Ectodermal cell (in vitro differentiated cells): Measurements from ENCODE around the gene NDUFB10.

Experiments
- H3K27ac ChIP-seq: 2 replicates; pipeline ENCODE4 v1.7.0; 2013; ENCODE audit warnings: mild to moderate bottlenecking, low read depth, low read length; ENCODE audit not compliant: insufficient read depth, poor library complexity, severe bottlenecking
- H3K27me3 ChIP-seq: 2 replicates; pipeline ENCODE4 v1.7.0; 2013; ENCODE audit warnings: mild to moderate bottlenecking, low read length; ENCODE audit not compliant: insufficient read depth, control insufficient read depth, poor library complexity, severe bottlenecking
- H3K36me3 ChIP-seq: one replicate; pipeline ENCODE4 v1.7.0; 2013; ENCODE audit warnings: low read length; ENCODE audit not compliant: control insufficient read depth, insufficient read depth
- H3K4me1 ChIP-seq: one replicate; pipeline ENCODE4 v1.7.0; 2013; ENCODE audit warnings: low read length; ENCODE audit not compliant: control insufficient read depth, insufficient read depth
- H3K4me3 ChIP-seq: 2 replicates; pipeline ENCODE4 v1.7.0; 2013; ENCODE audit warnings: low read depth, low read length, control low read depth; ENCODE audit not compliant: insufficient read depth
- H3K9me3 ChIP-seq: 2 replicates; pipeline ENCODE4 v1.7.0; 2013; ENCODE audit warnings: mild to moderate bottlenecking, low read length, moderate library complexity; ENCODE audit not compliant: control insufficient read depth
- WGBS, 2 experiments: methylation state at CpG; one replicate each; pipeline ENCODE4 v1.1.7; 2013; ENCODE audit warnings: missing lambda C conversion rate in 2 of 2; 5-methylcytosine and 5-hydroxymethylcytosine counted together

The NDUFB10 gene

DNA sequence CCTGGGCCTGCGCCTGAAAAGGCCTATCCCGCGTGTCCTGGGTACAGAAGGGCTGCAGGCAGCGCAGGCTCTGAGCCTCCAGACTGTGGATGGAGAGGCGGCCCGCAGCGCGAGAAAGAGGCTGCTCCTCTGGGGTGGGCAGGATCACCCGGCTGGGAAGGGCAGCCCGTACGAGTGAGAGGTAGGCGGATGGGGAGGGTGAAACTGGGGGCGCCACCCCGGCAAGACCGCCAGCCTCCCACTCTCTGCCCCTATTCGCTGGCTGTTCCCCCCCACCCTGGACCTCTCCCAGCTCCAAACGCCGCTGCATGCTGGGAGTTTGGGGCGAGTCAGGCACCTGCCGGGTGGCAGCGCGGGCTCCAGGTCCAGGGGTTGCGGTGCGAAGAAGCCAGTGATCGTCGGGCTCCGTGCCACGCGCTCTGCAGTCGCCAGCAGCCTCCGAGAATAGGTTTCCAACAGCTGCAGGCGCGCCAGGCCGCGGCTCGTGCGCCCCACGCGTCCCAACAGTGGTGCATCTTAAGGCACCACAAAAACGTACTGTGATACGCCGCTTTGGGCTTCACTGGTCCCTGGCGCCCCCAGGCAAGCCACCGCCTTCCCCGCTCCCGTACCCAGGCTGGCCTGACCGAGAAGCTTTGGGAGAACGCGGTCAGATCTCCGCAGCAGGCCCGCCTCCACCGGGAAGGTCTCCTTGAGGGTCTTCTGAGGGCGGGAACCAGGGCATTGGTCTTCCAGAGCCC lies 20.9 kb downstream of the NDUFB10 start:
- 20 to 22% methylated on average over 53 of the region's 53 CpGs for WGBS, 2 experiments
- H3K9me3 ChIP-seq: no peaks in the 10 kb centered on the region
- no peak overlapping the region for H3K27ac ChIP-seq
- H3K27me3 ChIP-seq: peaks cover 51% of the 10 kb centered on the region
- no peak overlapping the region for H3K4me3 ChIP-seq
- peaks cover 17% of the 10 kb centered on the region for H3K36me3 ChIP-seq
- H3K4me1 ChIP-seq: peaks cover 26% of the 10 kb centered on the region

DNA sequence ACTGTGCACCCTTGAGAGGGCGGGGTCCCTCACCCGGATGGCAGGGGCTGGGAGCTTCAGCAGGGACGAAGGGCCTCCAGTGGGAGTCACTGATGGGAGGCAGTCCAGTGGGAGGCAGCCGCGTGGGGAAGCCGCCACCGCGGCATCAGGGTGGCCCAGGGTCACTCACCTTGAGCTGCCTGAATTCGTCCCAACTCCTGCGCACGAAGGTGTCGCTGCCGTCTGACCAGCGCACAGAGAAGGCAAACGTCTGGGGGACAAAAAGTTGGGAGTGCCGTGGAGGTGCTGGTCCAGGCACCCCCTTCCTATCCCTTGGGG lies 21.4 kb downstream of the NDUFB10 start:
- Histone ChIP-seq H3K4me1 (peaks cover 26% of the 10 kb centered on the region), H3K27me3 (peaks cover 51% of the 10 kb centered on the region), H3K9me3 (no peaks in the 10 kb centered on the region), H3K4me3 (no peak overlapping the region), H3K27ac (no peak overlapping the region), H3K36me3 (peaks cover 20% of the 10 kb centered on the region)
- 57 to 60% methylated on average over 16 of the region's 16 CpGs for WGBS, 2 experiments

DNA sequence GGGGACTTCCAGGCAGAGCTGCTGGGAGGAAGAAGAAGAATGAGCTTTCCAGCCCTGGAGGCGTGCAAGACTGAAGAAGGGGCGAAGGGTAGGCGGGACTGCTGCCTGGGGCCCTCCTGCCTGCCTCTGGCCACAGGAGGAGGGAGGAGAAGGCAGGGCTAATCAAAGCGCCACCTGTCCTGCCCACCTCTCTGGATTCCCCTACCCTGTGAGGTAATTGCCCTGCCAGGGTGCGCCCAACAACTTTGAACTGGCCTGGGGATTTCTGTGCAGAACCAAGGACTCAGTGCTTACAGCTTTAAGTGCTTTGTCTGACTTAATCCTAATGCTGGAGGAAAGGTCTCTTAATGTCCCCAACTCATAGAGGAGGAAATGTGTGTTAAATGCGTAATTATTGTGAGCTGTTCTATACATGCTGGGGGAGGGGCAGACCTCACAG lies 22.1 kb downstream of the NDUFB10 start, which contains the start of gene NOXO1:
Gene NOXO1 (minus strand): TSS at position 72 of the 439 bp plus-strand sequence. CDS start 290 bp downstream, outside the sequence.
- Histone ChIP-seq H3K27me3 (peaks cover 51% of the 10 kb centered on the region), H3K36me3 (peaks cover 26% of the 10 kb centered on the region), H3K4me1 (peaks cover 26% of the 10 kb centered on the region), H3K9me3 (no peaks in the 10 kb centered on the region), H3K27ac (no peak within 1 kb of the TSS), H3K4me3 (no peak within 1 kb of the TSS)
- 59 to 62% methylated on average over 6 of the region's 6 CpGs for WGBS, 2 experiments

DNA sequence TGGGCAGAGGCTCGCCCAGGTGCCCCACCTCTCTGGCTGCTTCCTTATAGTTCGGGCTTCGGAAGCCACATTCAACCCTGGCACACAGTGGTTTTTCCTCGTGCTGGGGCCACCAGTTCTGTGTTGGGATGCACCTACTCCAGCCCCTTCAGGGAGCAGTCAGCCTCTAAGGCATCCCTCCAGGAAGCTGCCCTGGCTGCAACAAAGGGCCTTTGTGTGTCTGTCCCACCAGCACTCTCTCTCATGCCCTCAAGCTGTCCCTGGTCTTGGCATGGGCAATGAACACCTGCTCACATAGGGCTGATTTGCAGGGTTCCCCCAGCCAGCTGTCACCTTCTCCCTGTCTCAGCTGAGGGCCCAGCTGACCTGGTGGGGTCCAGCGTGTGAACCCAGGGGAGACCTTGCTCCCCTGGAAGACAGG lies 22.7 kb downstream of the NDUFB10 start:
- WGBS, 2 experiments: 73 to 75% methylated on average over 5 of the region's 5 CpGs
- Histone ChIP-seq H3K27me3 (peaks cover 51% of the 10 kb centered on the region), H3K9me3 (no peaks in the 10 kb centered on the region), H3K4me1 (peaks cover 26% of the 10 kb centered on the region), H3K4me3 (no peak overlapping the region), H3K36me3 (peaks cover 32% of the 10 kb centered on the region), H3K27ac (no peak overlapping the region)

DNA sequence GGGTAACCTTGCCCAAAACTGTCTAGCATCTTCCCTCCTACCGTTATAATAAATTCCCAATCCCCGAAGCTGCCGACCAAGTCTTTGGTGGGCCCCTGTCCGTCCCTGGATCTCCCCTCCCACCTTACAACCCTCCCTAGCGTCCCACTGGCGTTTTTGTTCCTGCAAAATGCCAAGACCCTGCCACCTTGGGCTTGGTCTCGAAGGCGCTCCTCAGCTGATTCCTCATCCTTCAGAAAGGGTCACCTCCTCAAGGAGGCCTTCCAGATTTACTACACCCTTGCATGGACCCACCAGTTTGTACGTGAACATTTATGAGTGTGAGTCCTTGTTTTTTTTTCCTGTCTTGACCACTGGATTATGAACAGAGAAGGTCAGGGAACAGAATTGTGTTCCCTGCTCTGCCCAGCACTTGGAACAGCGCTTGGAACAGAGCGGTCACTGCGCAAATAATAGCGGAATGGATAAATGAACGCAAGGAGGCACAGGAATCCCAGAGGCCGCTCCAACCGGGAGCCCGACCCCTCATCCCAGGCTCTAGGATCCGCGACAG lies 23.7 kb downstream of the NDUFB10 start:
- Histone ChIP-seq H3K4me1 (peaks cover 26% of the 10 kb centered on the region), H3K27me3 (peaks cover 51% of the 10 kb centered on the region), H3K36me3 (peaks cover 25% of the 10 kb centered on the region), H3K4me3 (peak overlapping the region; percentile 71), H3K9me3 (no peaks in the 10 kb centered on the region), H3K27ac (no peak overlapping the region)
- 36 to 37% methylated on average over 19 of the region's 19 CpGs for WGBS, 2 experiments

DNA sequence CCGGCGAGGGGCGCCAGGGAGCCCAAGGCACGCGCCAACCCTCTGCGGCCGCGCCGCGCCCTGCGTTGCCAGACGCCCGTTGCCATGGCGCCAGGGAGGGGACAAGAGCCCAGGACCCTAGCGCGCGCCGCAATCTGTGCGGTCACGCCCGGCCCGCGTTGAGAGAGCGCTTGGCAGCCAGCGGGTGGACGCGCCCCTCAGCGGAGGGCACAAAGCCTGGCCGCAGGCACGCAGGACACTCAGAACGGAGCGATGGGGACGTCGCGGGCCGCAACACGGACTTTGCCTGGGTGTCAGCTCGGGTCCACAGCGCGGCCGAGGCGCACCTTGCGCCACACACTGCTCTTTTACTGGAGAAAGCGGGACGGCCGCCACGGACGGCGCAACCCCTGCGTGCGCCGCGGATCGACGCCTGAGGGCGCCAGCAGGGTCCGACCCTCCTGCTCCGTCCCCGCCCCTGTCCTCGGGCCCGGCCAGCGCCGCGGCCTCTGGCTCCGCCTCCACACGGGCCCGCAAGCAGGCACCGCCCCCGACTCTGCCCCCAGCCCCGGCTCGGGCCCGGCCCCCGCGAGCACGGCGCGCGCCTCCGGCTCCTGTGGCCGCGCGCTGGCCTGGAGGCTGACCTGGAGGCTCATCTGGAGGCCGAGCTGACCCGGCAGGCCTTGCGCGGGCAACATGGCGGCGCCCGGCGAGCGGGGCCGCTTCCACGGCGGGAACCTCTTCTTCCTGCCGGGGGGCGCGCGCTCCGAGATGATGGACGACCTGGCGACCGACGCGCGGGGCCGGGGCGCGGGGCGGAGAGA lies 24.4 kb downstream of the NDUFB10 start, which contains the start of gene GFER:
Gene GFER (plus strand): TSS at position 650 of the 803 bp plus-strand sequence. CDS start 26 bp downstream, at position 676.
- Histone ChIP-seq H3K27ac (peak within 1 kb of the TSS; percentile 95), H3K4me1 (peaks cover 26% of the 10 kb centered on the region), H3K27me3 (peaks cover 51% of the 10 kb centered on the region), H3K9me3 (no peaks in the 10 kb centered on the region), H3K36me3 (peaks cover 18% of the 10 kb centered on the region), H3K4me3 (peak within 1 kb of the TSS; percentile 71)
- WGBS, 2 experiments: 0 to 1% methylated on average over 109 of the region's 109 CpGs

DNA sequence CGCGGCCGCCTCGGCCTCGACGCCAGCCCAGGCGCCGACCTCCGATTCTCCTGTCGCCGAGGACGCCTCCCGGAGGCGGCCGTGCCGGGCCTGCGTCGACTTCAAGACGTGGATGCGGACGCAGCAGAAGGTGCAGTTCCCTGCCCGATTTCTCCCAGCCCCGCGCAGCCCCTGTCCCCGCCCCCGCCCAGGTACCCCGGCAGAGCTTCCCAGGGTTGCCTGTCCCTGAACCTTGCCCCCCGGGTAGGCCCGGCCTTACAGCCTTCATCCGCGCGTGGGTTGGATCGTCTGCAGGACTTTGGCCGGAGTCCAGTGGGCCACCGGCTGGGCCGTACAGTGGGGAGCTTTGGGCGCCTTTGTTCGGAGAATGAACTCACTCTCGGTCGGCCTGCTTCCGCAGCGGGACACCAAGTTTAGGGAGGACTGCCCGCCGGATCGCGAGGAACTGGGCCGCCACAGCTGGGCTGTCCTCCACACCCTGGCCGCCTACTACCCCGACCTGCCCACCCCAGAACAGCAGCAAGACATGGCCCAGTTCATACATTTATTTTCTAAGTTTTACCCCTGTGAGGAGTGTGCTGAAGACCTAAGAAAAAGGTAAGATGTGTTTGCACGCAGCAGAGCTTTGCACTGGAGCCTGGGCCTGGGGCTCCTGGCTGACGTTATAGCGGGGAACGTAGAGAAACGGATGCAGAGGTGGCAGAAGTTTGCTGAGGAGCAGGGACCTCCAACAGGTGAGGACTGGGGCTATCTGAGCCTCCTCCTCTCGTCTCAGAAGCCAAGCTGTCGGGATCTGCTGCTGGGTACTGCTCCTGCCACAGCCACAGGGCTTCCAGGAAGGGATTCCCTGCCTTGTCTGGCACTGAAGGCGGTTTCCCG lies 25.2 kb downstream of the NDUFB10 start:
- Histone ChIP-seq H3K27ac (peak overlapping the region; percentile 63), H3K9me3 (no peaks in the 10 kb centered on the region), H3K4me3 (peak overlapping the region; percentile 71), H3K4me1 (peaks cover 29% of the 10 kb centered on the region), H3K36me3 (peaks cover 18% of the 10 kb centered on the region), H3K27me3 (peaks cover 51% of the 10 kb centered on the region)
- WGBS, 2 experiments: 7 to 9% methylated on average over 58 of the region's 58 CpGs

DNA sequence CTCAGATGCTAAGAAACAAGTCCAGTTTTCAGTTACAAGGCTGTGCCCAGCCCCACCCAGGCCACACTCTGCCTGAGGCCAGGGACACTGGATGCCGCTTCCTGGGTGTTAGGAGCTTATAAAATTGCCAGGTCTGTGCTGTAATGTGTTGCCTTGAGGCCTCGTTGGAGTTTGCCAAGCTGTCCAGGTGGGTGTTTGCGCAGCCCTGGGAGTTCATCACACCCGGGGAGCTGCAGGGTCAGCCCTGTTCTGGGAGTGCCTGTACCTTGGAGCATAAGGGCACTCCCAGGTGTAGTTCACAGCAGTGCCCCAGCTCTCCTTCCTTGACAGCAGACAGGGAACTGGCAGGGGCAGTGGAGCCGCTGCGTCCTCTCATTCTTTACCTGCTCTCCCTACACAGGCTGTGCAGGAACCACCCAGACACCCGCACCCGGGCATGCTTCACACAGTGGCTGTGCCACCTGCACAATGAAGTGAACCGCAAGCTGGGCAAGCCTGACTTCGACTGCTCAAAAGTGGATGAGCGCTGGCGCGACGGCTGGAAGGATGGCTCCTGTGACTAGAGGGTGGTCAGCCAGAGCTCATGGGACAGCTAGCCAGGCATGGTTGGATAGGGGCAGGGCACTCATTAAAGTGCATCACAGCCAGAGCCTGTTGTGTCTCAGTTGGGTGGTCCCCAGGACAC lies 26.3 kb downstream of the NDUFB10 start:
- Histone ChIP-seq H3K4me3 (no peak overlapping the region), H3K9me3 (no peaks in the 10 kb centered on the region), H3K36me3 (peaks cover 18% of the 10 kb centered on the region), H3K27ac (no peak overlapping the region), H3K4me1 (peaks cover 33% of the 10 kb centered on the region), H3K27me3 (peaks cover 51% of the 10 kb centered on the region)
- 95% methylated on average over 14 of the region's 14 CpGs for WGBS, 2 experiments

DNA sequence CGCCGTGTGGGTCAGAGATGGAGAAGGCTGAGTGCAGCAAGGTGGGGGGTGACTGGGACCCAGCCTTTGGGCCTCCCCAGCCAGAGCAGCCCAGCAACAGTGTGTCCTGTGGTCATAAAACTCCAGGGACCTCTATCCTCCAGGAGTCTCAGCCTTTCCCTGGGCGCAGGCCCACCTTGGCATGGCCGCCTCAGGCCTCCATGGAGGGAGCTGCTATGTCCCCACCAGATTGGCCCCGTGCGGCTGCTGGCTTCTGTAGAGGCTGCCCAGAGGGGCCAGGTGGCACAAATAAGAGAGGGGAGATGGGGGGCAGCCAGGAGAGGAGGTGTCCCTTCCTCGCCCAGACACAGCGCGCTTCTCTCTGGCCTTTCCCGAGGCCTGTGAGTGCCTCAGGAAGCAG lies 27.9 kb downstream of the NDUFB10 start:
- WGBS, 2 experiments: 95% methylated on average over 10 of the region's 10 CpGs
- peaks cover 18% of the 10 kb centered on the region for H3K36me3 ChIP-seq
- no peak overlapping the region for H3K4me3 ChIP-seq
- H3K27me3 ChIP-seq: peaks cover 50% of the 10 kb centered on the region
- H3K27ac ChIP-seq: no peak overlapping the region
- peaks cover 26% of the 10 kb centered on the region for H3K4me1 ChIP-seq
- no peaks in the 10 kb centered on the region for H3K9me3 ChIP-seq
